Measurements from ENCODE around the gene GZMH.

- no peak for TF ChIP-seq CTCF (IDR thresholded peaks at IDR 0.05; ENCODE audit: low read depth, low read length)
- no peak for TF ChIP-seq MAX (IDR thresholded peaks at IDR 0.05; ENCODE audit: low read depth, low read length)
Measured at GRCh38 chr14:24613747-24614146, 4.3 kb upstream of the GZMH start.

All from NB4 (cell line).